Lung (tissue), 12 donors: ENCODE data around the gene PRDM16. TPM values are rescaled to one million over a fixed set of nuclear protein-coding genes. Genes with fewer than 3 reads are reported as not detected.

Source experiments
- ATAC-seq: fragments of 200-7000 bp; cut with Tn5 transposase; one replicate; pipeline ENCODE4 v1.9.1; 2020; ENCODE audit warnings: moderate number of reproducible peaks; ENCODE audit not compliant: insufficient read depth, low FRiP score
- DNase-seq, 3 donors: peaks; one replicate each; pipeline ENCODE4 v3.0.0-alpha.2; 2013 to 2017
- H3K27ac ChIP-seq, 2 donors: one replicate each; pipeline ENCODE4 v1.5.1; 2013; ENCODE audit warnings: mild to moderate bottlenecking in 2 of 2, moderate library complexity in 2 of 2, control low read depth in 1 of 2, inconsistent platforms in 1 of 2, low read depth in 1 of 2, low read length in 1 of 2
- H3K27me3 ChIP-seq, 3 donors: one replicate each; pipeline ENCODE4 v1.5.1; 2013; ENCODE audit warnings: low read length in 2 of 3; ENCODE audit not compliant: control insufficient read depth in 3 of 3, insufficient read depth in 3 of 3
- H3K36me3 ChIP-seq, 4 donors: one replicate each; pipeline ENCODE4 v1.5.1; 2013; ENCODE audit warnings: low read length in 4 of 4, mild to moderate bottlenecking in 1 of 4, moderate library complexity in 1 of 4; ENCODE audit not compliant: control insufficient read depth in 4 of 4, insufficient read depth in 4 of 4
- H3K4me1 ChIP-seq, 5 donors: one replicate each; pipeline ENCODE4 v1.5.1; 2013; ENCODE audit warnings: low read length in 5 of 5, mild to moderate bottlenecking in 2 of 5, moderate library complexity in 1 of 5; ENCODE audit not compliant: control insufficient read depth in 5 of 5, insufficient read depth in 5 of 5
- H3K4me3 ChIP-seq: one replicate; pipeline ENCODE4 v1.5.1; 2013; ENCODE audit warnings: mild to moderate bottlenecking, control low read depth, moderate library complexity
- H3K9ac ChIP-seq, 2 donors: one replicate each; pipeline ENCODE4 v1.5.1; 2013; ENCODE audit warnings: low read length in 2 of 2, control low read depth in 1 of 2; ENCODE audit not compliant: insufficient read depth in 1 of 2
- H3K9me3 ChIP-seq, 4 donors: one replicate each; pipeline ENCODE4 v1.5.1; 2013; ENCODE audit warnings: low read length in 3 of 4, mild to moderate bottlenecking in 1 of 4, moderate library complexity in 1 of 4; ENCODE audit not compliant: control insufficient read depth in 4 of 4, insufficient read depth in 3 of 4
- CTCF ChIP-seq: IDR thresholded peaks from 2 replicates; pipeline ENCODE4 v1.5.1; 2012; ENCODE audit warnings: mild to moderate bottlenecking; ENCODE audit errors: control extremely low read depth, extremely low read depth
- WGBS, 2 donors: extraction: QIAGEN DNeasy Blood & Tissue Kit; methylation state at CpG; one replicate each; pipeline ENCODE4 v1.1.7; 2013; 5-methylcytosine and 5-hydroxymethylcytosine counted together
- polyA plus RNA-seq, 2 donors: library from polyadenylated mRNA; stranded (reverse); fragments of 200-250 nt; gene quantifications; one replicate each; pipeline ENCODE4 v1.2.1, GENCODE V29; 2013
- total RNA-seq, 2 donors: library from RNA; depleted of rRNA in 1 of 2; stranded (reverse); fragments of >200 nt in 1 of 2; gene quantifications; one replicate each; pipeline ENCODE4 v1.2.1, GENCODE V29; 2014 to 2021
- donor health status: control.
- donor health status: control.
- donor health status: Bipolar disorder and iron deficiency.
- donor health status: healthy.
- donor health status: DM: yes; HTN: yes; CAD: no.

The PRDM16 gene
- total and polyA plus RNA-seq, 4 donors = 2.4 to 36.5 (median 13.1) TPM

GRCh38 chr1:3084726-3085125, 15.7 kb downstream of the PRDM16 start:
- H3K36me3 ChIP-seq = no peaks in the 10 kb centered on the region
- peaks cover 0 to 10% (median under 1%) of the 10 kb centered on the region in 3 donors for H3K27me3 ChIP-seq
- no peak overlapping the region for H3K27ac ChIP-seq
- H3K9me3 ChIP-seq = no peaks in the 10 kb centered on the region
- H3K4me1 ChIP-seq = peaks cover 0 to 10% (median 2%) of the 10 kb centered on the region in 5 donors
- ATAC-seq = no peak
- TF ChIP-seq CTCF = no peak
- H3K9ac ChIP-seq = no peak overlapping the region
- DNase-seq = no peak
- WGBS, 2 donors = 87 to 91% methylated on average over 12 of the region's 12 CpGs
- no peak overlapping the region for H3K4me3 ChIP-seq

GRCh38 chr1:3085721-3086120, 16.7 kb downstream of the PRDM16 start:
- WGBS, 2 donors = 66 to 70% methylated on average over 8 of the region's 8 CpGs
- ATAC-seq (no peak), DNase-seq (no peak)
- H3K4me1 ChIP-seq = peaks cover 0 to 4% (median 0%) of the 10 kb centered on the region in 5 donors
- no peak for TF ChIP-seq CTCF
- H3K27me3 ChIP-seq = peaks cover 0 to 4% (median 0%) of the 10 kb centered on the region in 3 donors
- H3K9ac ChIP-seq = no peak overlapping the region
- no peak overlapping the region for H3K4me3 ChIP-seq
- H3K36me3 ChIP-seq = no peaks in the 10 kb centered on the region
- no peaks in the 10 kb centered on the region for H3K9me3 ChIP-seq
- no peak overlapping the region for H3K27ac ChIP-seq

GRCh38 chr1:3086272-3086974, 17.4 kb downstream of the PRDM16 start:
- no peak overlapping the region for H3K9ac ChIP-seq
- DNase-seq = no peak
- H3K27ac ChIP-seq = no peak overlapping the region
- peaks cover 0 to 4% (median 0%) of the 10 kb centered on the region in 3 donors for H3K27me3 ChIP-seq
- H3K4me3 ChIP-seq = no peak overlapping the region
- H3K4me1 ChIP-seq = peaks cover 0 to 4% (median 0%) of the 10 kb centered on the region in 5 donors
- TF ChIP-seq CTCF = no peak
- H3K36me3 ChIP-seq = no peaks in the 10 kb centered on the region
- H3K9me3 ChIP-seq = no peaks in the 10 kb centered on the region
- 83 to 86% methylated on average over 26 of the region's 26 CpGs for WGBS, 2 donors
- no peak for ATAC-seq
